ENCODE measurements around the gene SMIM24.

SMIM24 gene

DNA sequence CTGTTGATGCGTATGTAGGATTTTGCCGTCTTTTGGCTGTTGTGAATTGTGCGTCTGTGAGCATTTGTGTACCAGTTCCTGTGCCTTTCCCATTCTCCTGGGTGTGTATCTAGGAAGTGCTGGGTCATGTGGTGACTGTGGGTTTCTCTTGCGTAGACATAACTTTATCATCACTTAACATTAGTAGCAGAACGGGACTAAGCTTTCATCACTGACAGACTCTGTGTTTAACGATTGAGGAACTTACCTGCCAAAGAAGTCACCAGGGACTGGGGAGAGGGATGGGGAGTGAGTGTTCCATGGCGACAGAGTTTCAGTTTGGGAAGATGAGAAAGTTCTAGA lies 40.8 kb upstream of the SMIM24 start:
- Histone ChIP-seq H3K27ac (no peak overlapping the region), H3K4me3 (ENCODE audit: low read depth, low read length) (no peak overlapping the region), H3K36me3 (replicated peaks) (peaks cover 19% of the 10 kb centered on the region), H3K27me3 (replicated peaks) (no peaks in the 10 kb centered on the region)
- TF ChIP-seq, protein P1, sequence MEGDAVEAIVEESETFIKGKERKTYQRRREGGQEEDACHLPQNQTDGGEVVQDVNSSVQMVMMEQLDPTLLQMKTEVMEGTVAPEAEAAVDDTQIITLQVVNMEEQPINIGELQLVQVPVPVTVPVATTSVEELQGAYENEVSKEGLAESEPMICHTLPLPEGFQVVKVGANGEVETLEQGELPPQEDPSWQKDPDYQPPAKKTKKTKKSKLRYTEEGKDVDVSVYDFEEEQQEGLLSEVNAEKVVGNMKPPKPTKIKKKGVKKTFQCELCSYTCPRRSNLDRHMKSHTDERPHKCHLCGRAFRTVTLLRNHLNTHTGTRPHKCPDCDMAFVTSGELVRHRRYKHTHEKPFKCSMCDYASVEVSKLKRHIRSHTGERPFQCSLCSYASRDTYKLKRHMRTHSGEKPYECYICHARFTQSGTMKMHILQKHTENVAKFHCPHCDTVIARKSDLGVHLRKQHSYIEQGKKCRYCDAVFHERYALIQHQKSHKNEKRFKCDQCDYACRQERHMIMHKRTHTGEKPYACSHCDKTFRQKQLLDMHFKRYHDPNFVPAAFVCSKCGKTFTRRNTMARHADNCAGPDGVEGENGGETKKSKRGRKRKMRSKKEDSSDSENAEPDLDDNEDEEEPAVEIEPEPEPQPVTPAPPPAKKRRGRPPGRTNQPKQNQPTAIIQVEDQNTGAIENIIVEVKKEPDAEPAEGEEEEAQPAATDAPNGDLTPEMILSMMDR (IDR thresholded peaks at IDR 0.05; ENCODE audit: low read depth, low read length, missing control alignments), result no peak
- in situ Hi-C loops (cut with HindIII; ENCODE audit: low pct_ligation_motif_present, low sequenced_read_pairs), result no loop called here
- no peak for DNase-seq

DNA sequence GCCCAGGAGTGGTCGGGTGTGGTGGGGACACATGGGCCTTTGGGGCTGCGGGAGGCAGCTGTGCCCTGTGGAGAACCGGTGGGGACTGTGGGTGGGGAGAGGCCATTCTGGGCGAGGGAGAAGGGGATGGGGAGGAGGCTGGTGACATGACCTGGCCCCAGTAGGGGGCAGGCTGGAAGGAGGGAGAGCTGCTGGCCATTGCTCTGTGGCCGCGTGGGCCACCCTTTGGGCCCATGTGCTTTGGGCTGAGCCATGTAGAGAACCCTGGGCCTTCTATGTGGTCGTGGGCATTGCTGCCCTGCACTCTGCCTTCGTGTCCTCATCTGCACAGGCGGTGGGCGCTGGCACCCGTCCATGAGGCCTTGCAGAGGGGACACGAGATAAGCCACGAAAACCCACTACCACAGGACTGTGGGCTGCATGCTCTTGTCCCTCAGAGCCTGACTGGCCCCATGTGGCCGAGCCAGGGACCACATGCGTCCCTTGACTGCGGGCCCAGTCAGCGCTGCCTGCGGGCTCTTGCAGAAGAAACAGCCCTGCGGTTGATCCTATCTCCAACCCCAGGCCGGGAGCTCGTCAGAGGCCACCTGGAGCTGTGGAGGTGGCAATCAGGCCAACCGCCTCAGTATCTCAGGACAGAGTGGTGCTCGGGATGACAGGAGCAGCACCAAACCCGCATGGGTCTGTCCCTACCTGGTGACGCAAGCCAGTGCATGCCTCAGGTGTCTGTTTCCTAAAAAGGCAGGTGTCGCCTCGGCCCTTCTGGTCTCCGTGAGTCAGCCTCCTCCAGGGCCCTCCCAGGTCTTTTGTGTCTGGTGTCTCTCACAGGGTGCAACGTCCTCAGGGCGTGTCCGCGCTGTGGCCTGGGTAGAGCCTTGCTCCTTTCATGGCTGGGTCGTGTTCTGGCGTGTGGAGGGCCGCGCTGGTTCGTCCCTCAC lies 40.1 kb upstream of the SMIM24 start:
- no peak for DNase-seq
- in situ Hi-C loops (cut with HindIII; ENCODE audit: low pct_ligation_motif_present, low sequenced_read_pairs), result no loop called here
- H3K4me3 ChIP-seq (ENCODE audit: low read depth, low read length), result no peak overlapping the region
- H3K27me3 ChIP-seq (replicated peaks), result no peaks in the 10 kb centered on the region
- H3K36me3 ChIP-seq (replicated peaks), result peaks cover 19% of the 10 kb centered on the region
- H3K27ac ChIP-seq, result no peak overlapping the region
- TF ChIP-seq, protein P1 (IDR thresholded peaks at IDR 0.05; ENCODE audit: low read depth, low read length, missing control alignments), result peak; percentile 5

DNA sequence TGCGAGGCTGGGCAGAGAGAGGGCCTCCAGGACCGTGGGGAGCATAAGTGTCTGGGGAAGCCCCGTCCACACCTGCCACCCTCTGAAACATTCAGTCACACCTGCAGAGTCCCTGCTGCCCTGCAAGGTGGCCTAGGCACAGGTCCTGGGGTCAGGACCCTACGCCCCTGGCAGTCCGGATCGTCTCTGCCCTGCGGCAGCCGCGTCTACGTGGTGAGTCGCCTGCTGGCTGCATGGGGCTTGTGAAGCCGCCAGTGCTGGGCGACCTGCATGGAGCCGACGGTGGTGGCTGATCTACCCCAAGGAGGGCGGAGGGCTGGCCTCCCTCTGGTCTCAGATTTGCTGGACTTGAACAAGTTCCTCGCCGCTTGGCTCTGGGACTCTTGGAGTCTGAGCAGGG lies 38.8 kb upstream of the SMIM24 start:
- no peaks in the 10 kb centered on the region for H3K27me3 ChIP-seq (replicated peaks)
- no peak for DNase-seq
- in situ Hi-C loops (cut with HindIII; ENCODE audit: low pct_ligation_motif_present, low sequenced_read_pairs), result no loop called here
- no peak overlapping the region for H3K27ac ChIP-seq
- no peak overlapping the region for H3K4me3 ChIP-seq (ENCODE audit: low read depth, low read length)
- H3K36me3 ChIP-seq (replicated peaks), result peaks cover 9% of the 10 kb centered on the region
- TF ChIP-seq, protein P1 (IDR thresholded peaks at IDR 0.05; ENCODE audit: low read depth, low read length, missing control alignments), result no peak

DNA sequence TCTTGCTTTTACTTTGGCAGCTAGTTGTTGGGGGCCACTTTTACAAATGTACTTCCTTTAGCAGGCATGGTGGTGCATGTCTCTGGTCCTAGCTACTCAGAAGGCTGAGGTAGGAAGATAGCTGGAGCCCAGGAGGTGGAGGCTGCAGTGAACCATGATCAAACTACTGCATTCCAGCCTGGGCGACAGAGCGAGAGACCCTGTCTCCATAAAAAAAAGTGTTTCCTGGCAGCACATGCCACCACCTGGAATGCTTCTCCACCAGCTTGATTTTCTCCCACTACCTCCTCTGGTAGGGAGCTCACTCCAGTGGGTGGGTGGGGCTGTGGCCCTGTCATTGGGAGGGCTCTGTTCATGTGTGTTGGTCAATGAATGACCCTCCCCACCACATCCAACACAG lies 38.3 kb upstream of the SMIM24 start:
- Histone ChIP-seq H3K36me3 (replicated peaks) (peaks cover 6% of the 10 kb centered on the region), H3K27me3 (replicated peaks) (no peaks in the 10 kb centered on the region), H3K27ac (no peak overlapping the region), H3K4me3 (ENCODE audit: low read depth, low read length) (no peak overlapping the region)
- TF ChIP-seq, protein P1 (IDR thresholded peaks at IDR 0.05; ENCODE audit: low read depth, low read length, missing control alignments), result no peak
- DNase-seq, result no peak
- in situ Hi-C loops (cut with HindIII; ENCODE audit: low pct_ligation_motif_present, low sequenced_read_pairs), result no loop called here

DNA sequence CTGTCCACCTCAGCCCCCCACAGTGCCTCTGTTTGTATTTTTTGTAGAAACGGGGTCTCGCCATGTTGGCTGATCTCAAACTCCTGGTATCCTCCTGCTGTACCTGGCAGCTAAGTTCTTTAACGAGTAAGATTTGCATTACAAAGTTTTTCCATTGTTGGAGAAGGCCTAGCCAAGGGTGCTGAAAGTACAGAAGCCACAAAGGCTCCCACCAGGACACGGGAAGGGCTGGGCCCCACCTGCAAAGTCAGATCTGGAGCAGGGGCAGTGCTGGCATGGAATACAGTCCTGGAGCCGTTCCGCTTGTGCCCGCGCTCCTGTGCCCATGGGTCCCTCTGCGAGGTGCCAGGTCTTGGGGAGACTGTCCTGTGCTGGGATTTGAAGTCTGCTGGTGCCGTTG lies 37.9 kb upstream of the SMIM24 start:
- TF ChIP-seq, protein P1 (IDR thresholded peaks at IDR 0.05; ENCODE audit: low read depth, low read length, missing control alignments), result no peak
- Histone ChIP-seq H3K27ac (no peak overlapping the region), H3K36me3 (replicated peaks) (peaks cover 2% of the 10 kb centered on the region), H3K4me3 (ENCODE audit: low read depth, low read length) (no peak overlapping the region), H3K27me3 (replicated peaks) (no peaks in the 10 kb centered on the region)
- DNase-seq, result no peak
- in situ Hi-C loops (cut with HindIII; ENCODE audit: low pct_ligation_motif_present, low sequenced_read_pairs), result no loop called here

Data from brain microvascular endothelial cell (primary cell).